Raji (cell line): ENCODE data around the gene LYPD1.

Experiments used
- POLR2A ChIP-seq: IDR thresholded peaks from 2 replicates; pipeline ENCODE4 v1.6.1; 2011; ENCODE audit warnings: low read depth, low read length, control low read depth; ENCODE audit not compliant: insufficient read depth

The LYPD1 gene

GRCh38 chr2:132651115-132652045 lies 18.6 kb downstream of the LYPD1 start:
- TF ChIP-seq POLR2A, result no peak

GRCh38 chr2:132646540-132647108 lies 23.4 kb downstream of the LYPD1 start:
- no peak for TF ChIP-seq POLR2A

DNA sequence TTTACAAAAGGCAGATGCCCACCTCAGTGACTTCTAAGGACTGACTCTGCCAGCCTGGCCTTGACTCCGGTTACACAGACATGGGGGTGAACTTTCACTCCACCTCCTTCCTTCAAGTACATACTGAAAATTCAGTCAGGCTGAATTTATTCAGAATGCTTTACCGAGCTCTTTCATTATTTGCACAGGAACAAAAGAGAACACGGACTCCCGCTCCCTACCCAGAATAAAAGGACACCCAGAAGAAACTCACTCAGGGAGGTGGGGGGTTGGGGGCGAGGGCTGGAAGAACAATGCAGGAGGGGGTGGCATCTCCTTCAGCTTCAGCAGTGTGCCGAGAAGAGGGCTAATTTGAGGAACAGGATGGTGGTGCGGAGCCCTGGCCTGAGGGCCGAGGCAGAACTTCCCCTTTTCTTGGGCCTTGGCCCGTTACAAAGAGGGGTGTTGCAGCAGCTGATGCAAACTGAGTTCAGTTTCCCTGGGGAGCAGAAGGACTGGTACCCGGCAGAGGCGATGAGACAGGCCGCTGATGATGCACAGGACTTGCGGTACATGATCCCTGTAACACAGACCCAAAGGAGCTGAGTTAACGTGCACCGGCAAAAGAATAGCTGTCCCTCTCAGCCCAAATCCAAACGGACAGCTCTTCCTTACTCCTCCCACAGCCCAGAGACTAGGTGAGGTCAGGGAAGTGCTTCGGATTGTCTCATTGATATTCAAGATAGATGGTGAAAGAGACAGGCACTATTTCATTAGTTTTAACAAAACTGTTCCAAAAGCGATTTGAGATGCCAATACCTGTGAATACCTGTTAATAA lies 24.1 kb downstream of the LYPD1 start:
- TF ChIP-seq POLR2A, result no peak

- TF ChIP-seq POLR2A, result no peak
Measured at GRCh38 chr2:132645176-132645575, 24.8 kb downstream of the LYPD1 start.

- TF ChIP-seq POLR2A, result no peak
Measured at GRCh38 chr2:132642415-132642814, 27.6 kb downstream of the LYPD1 start.

DNA sequence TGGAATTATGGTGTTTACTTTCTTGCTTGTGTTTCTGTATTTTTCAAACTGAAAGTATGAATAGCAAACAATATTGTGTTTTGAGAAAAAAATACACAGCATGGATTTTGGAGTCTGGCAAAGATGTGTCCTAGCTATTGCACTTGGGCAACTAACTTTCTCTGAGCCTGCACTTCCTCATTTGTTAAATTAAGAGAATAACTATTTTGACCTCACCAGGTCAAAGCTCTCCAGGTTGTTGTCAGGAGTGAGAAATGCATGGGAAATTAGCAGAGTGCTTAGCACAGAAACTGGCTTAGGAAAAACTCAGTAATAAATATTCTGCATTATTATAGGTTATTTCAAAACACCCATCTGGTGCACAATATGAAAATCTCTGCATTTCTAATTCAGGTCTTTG lies 28.2 kb downstream of the LYPD1 start:
- no peak for TF ChIP-seq POLR2A

DNA sequence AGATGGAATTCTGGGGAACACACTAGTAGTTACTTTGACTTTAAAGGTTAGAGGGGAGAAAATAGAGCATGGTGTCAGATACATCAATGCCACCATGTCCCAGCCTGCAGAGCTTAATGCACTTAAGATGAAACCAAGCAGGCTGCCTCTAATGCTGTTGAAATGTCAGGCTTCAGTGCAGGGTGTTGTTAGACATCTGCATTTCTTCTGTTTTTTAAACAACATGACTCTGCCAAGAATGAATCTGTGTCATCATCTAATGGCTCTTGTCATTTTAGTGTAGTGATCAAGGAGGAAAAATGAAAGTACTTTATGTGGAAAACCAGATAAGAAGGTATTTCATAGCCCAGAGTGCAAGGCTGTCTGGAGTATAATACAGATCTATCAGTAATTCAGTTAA lies 29.9 kb downstream of the LYPD1 start:
- TF ChIP-seq POLR2A, result no peak

DNA sequence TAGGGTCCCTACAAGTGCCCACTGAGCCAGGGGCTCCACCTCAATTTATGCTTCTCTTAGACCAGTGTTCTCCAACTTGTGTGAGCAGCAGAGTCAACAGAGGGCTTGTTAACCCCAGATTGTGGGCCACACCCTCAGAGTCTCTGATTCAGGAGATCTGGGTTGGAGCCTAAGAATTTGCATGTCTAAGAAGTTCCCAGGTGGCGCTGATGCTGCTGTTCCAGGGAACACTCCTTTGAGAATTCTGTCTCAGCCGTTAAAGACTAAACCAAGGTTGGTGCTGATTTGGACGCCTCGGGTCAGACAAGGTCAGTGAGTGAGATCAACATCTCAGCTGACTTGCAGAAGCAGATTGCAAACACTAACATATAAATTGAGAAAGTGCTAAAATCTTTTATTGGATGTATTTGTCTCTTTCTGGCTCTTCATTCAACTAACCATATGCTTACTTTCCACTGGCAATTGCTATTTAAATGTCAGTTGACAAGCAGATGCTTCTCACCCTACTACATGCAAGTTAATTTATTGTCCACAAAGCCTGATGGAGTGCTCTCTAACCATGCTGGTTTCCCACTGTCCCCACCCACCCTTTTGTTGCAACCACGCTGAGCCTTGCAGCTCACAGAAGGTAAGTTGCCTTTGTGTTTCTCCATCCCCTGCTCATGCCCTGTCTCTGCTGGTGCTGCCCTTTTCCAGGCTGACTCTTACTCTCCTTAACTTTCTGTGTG lies 31.5 kb downstream of the LYPD1 start:
- no peak for TF ChIP-seq POLR2A

- no peak for TF ChIP-seq POLR2A
Measured at GRCh38 chr2:132636346-132636745, 33.7 kb downstream of the LYPD1 start.

- no peak for TF ChIP-seq POLR2A
Measured at GRCh38 chr2:132633635-132634034, 36.4 kb downstream of the LYPD1 start.

DNA sequence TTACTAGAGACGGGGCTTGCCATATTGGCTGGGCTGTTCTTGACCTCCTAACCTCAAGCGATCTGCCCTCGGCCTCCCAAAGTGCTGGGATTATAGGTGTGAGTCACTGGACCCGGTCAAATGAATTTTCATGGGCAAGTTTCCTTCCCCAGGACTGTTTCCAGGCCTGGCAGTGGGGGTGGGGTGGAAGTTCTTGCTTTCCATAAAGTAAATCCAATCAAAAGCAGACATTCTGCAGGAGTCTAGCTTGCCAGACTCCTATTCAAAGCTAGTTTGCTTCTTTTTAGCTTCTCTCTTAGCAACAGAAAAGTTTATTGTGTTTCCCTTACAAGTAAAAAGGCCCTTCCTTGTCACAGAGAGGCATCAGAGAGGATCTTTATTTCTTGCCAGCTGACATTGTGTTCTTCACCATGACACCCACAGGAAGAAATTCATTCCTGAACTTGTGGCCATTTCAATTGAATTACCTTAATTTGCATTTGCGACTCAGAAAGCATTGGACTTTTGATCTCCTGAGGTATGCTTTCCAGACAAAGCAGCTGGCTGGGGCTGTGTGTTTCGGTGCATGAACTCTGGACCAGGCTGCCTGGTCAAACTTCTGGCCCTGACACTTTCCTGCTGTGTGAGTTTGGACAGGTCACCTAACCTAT lies 37.9 kb downstream of the LYPD1 start:
- TF ChIP-seq POLR2A, result no peak

DNA sequence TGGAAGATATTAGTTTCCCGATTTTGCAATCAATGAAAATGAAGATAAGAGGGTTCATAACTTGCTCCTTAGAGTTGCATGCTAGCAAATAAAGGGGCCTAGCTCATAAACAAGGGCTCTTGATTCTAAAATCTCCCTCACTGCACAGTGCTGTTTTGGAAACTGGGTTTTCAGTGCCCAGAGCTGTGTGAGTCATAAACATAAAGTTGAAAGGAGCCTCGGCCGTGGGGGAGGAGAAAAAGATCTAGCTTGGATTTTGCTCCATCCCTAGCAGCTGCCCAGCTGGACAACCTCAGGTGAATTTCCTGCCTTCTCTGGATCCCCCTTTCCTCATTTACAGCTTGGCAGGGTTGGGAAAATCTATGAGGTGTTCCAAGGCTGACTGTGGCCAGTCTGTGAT lies 42.5 kb downstream of the LYPD1 start:
- no peak for TF ChIP-seq POLR2A

DNA sequence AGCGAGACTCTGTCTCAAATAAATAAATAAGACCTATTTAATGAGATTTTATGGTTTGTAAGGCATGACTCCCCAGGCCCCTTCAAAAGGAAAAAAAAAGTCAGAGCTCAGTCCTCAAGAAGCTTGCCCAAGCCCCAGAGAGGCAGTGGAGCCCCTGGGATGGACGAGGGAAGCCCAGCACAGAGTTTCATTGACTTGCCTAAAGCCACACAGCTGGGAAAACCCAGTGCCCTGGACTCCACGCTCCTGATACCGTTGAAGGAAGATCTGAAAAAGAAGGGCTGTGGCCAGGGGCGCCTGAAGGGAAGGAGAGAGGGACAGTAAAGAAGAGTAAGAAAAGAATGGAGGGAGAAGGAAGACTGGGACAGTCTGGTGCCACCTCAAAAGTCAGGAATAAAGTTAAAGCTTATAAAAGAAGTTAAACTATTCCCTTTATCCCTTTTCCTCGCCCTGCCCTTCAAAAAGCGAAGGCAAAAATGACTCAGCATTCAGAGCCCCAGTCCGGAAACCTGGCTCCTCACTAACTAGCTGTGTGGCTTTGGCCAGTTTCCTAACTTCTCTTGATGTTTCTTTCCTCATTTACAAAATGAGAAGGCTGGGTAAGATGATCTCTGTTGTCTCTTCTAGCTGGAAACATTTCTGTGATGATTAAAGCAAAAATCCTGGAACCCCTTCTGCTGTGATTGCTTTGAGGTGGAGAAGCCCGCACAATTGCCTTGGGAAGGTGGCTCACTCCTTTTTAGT lies 46.7 kb downstream of the LYPD1 start:
- TF ChIP-seq POLR2A, result no peak

GRCh38 chr2:132621131-132621875 lies 48.7 kb downstream of the LYPD1 start:
- no peak for TF ChIP-seq POLR2A

DNA sequence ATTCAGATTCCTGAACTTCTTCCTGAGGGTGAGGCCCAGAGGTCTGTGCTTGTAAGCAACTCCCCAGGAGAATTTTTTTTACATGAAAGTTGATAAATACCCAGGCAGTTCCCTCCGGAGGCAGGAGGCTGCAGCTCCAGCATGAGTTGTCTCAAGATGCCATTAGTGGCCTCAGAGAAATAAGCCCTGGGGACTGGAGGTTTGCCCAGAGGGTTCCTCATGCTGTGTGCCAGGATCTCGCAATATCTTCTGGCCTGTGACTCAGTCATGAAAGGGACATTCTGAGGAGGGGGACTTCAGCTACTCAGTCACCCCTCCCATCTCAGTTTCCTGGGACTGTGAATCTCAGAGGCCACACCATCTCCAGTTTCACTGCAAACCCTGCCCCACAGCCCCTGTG lies 49.9 kb downstream of the LYPD1 start:
- no peak for TF ChIP-seq POLR2A
